GM12864 (cell line): ENCODE results near the gene TSPAN9.

Source experiments
- DNase-seq: peaks from one replicate; pipeline ENCODE4 v3.0.0-alpha.2; 2011; ENCODE audit warnings: low read depth
- H3K4me3 ChIP-seq: 2 replicates; pipeline ENCODE4 v1.5.1; 2011; ENCODE audit warnings: mild to moderate bottlenecking, low read depth, low read length, control low read depth
- CTCF ChIP-seq: IDR thresholded peaks from 2 replicates; pipeline ENCODE4 v1.5.1; 2011; ENCODE audit warnings: low read depth, mild to moderate bottlenecking, moderate library complexity, low read length, control low read depth, inconsistent platforms; ENCODE audit errors: missing control alignments

TSPAN9 gene

GRCh38 chr12:3216726-3217682 lies 139.8 kb downstream of the TSPAN9 start:
- no peak for TF ChIP-seq CTCF
- no peak for DNase-seq
- no peak overlapping the region for H3K4me3 ChIP-seq

GRCh38 chr12:3217683-3218079 lies 140.5 kb downstream of the TSPAN9 start:
- no peak for TF ChIP-seq CTCF
- no peak overlapping the region for H3K4me3 ChIP-seq
- no peak for DNase-seq

GRCh38 chr12:3218228-3219171 lies 141.3 kb downstream of the TSPAN9 start:
- no peak for TF ChIP-seq CTCF
- DNase-seq, result no peak
- no peak overlapping the region for H3K4me3 ChIP-seq

DNA sequence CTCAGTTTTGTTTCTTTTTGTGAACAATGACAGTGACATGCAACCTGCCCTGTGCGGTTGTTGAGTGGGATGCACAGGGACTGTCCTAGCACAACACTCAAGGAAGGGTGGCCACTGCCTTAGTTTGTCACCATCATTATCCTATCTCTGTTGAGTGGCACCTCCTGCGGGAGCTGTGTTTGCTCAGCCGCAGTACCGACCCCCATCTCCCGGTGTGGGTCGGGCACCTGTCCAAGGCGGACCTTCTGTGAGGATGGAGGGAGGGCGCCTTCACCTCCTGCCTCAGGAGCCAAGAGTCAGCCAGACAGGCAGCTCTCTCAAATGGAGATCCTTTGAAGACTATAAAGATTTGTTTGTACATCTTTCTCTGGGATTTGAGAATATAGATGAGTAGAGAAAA lies 142.1 kb downstream of the TSPAN9 start:
- DNase-seq, result no peak
- no peak overlapping the region for H3K4me3 ChIP-seq
- no peak for TF ChIP-seq CTCF

- DNase-seq, result no peak
- no peak overlapping the region for H3K4me3 ChIP-seq
- TF ChIP-seq CTCF, result no peak
These were observed 143.5 kb downstream of the TSPAN9 start for GRCh38 chr12:3220382-3221321.

GRCh38 chr12:3222306-3222705 lies 145.1 kb downstream of the TSPAN9 start:
- no peak for DNase-seq
- TF ChIP-seq CTCF, result no peak
- no peak overlapping the region for H3K4me3 ChIP-seq
